ENCODE results near the gene OR6S1.

GRCh38 chr14:20597108-20597507 is 44.4 kb downstream of the OR6S1 start:
- TF ChIP-seq TSHZ2 (CRISPR knock-in tag; IDR thresholded peaks at IDR 0.05) (no peak), ZFP3 (CRISPR knock-in tag; IDR thresholded peaks at IDR 0.05) (no peak), CREB5 (CRISPR knock-in tag; IDR thresholded peaks at IDR 0.05; ENCODE audit: low read depth) (no peak), CSDC2 (CRISPR knock-in tag; IDR thresholded peaks at IDR 0.05) (no peak), ISL1 (CRISPR knock-in tag; IDR thresholded peaks at IDR 0.05) (no peak)
